ENCODE results near the gene BUB3. TPM values are rescaled to one million over a fixed set of nuclear protein-coding genes. Genes with fewer than 3 reads are reported as not detected.

BUB3 gene
- polyA plus RNA-seq, 3 donors from 2014 or later, result 203 to 348 (median 203) TPM

DNA sequence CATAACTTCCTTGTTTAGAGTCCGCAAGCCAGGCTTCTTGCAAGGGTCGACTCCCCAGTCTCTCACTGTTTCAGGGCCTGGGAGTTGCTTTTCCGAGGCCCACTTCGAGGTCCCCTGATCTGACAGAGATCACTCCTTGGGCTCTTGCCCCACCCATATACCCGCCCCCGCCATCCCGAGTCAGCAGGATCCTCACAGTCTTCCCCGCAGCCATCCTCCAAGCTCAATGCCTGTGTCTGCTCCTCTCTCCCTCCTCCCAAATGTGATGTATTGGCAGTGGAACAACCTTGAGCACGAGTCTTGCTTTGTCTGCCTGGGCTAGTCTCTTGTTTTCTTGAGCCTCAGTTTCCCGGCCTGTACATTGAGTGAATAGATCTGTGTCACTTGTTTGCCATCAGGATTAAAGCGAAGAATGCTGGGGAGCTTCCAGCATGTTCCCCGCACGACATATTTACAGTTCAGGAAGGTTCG is 8.6 kb upstream of the BUB3 start:
- peaks cover 43 to 61% (median 55%) of the 10 kb centered on the region in 3 donors for H3K27me3 Mint-ChIP-seq (ENCODE audit: low read depth in 3 of 3)
- peaks cover 0 to 7% (median 0%) of the 10 kb centered on the region in 3 donors for H3K36me3 Mint-ChIP-seq
- no peak overlapping the region for H3K4me3 Mint-ChIP-seq
- no peak overlapping the region for H3K27ac Mint-ChIP-seq
- no peaks in the 10 kb centered on the region for H3K9me3 Mint-ChIP-seq
- DNase-seq, result no peak
- peaks cover 17 to 29% of the 10 kb centered on the region in 2 donors for H3K4me1 Mint-ChIP-seq

- Mint-ChIP-seq H3K9me3 (no peaks in the 10 kb centered on the region), H3K27me3 (ENCODE audit: low read depth in 3 of 3) (peaks cover 46 to 61% (median 52%) of the 10 kb centered on the region in 3 donors), H3K4me3 (peak overlapping the region in 3 of 5 donors; percentile 7 to 59 (median 38)), H3K36me3 (peaks cover 0 to 7% (median 0%) of the 10 kb centered on the region in 3 donors), H3K27ac (no peak overlapping the region), H3K4me1 (peaks cover 22 to 32% of the 10 kb centered on the region in 2 donors)
- no peak for DNase-seq
These were observed 7.9 kb upstream of the BUB3 start for GRCh38 chr10:123146013-123146893.

GRCh38 chr10:123146894-123147634 is 7.1 kb upstream of the BUB3 start:
- peaks cover 25 to 32% of the 10 kb centered on the region in 2 donors for H3K4me1 Mint-ChIP-seq
- H3K27me3 Mint-ChIP-seq (ENCODE audit: low read depth in 3 of 3), result peaks cover 46 to 61% (median 50%) of the 10 kb centered on the region in 3 donors

GRCh38 chr10:123147635-123148413 is 6.4 kb upstream of the BUB3 start, which contains the start of gene HMX2:
Gene HMX2, plus strand, starts transcription at chr10:123148136. Its CDS starts 243 bp downstream, at chr10:123148379.
- Mint-ChIP-seq H3K27ac (peak within 1 kb of the TSS in 1 of 6 donors; percentile 61), H3K9me3 (no peaks in the 10 kb centered on the region), H3K4me3 (peak within 1 kb of the TSS; percentile 38 to 65 (median 54)), H3K4me1 (peaks cover 25 to 32% of the 10 kb centered on the region in 2 donors), H3K27me3 (ENCODE audit: low read depth in 3 of 3) (peaks cover 45 to 66% (median 54%) of the 10 kb centered on the region in 3 donors), H3K36me3 (peaks cover 0 to 7% (median 0%) of the 10 kb centered on the region in 3 donors)
- DNase-seq, result no peak

More at GRCh38 chr10:123146894-123147634, 7.1 kb upstream of the BUB3 start:
- Mint-ChIP-seq H3K27ac (no peak overlapping the region), H3K9me3 (no peaks in the 10 kb centered on the region), H3K4me3 (peak overlapping the region in 3 of 5 donors; percentile 38 to 60 (median 59)), H3K36me3 (peaks cover 0 to 7% (median 0%) of the 10 kb centered on the region in 3 donors)
- DNase-seq, result no peak

GRCh38 chr10:123148414-123149161 is 5.6 kb upstream of the BUB3 start:
- peak overlapping the region in 1 of 6 donors; percentile 61 for H3K27ac Mint-ChIP-seq
- H3K4me3 Mint-ChIP-seq, result peak overlapping the region; percentile 38 to 65 (median 47)
- H3K27me3 Mint-ChIP-seq (ENCODE audit: low read depth in 3 of 3), result peaks cover 43 to 63% (median 54%) of the 10 kb centered on the region in 3 donors
- peaks cover 26 to 36% of the 10 kb centered on the region in 2 donors for H3K4me1 Mint-ChIP-seq
- peaks cover 0 to 7% (median 0%) of the 10 kb centered on the region in 3 donors for H3K36me3 Mint-ChIP-seq
- H3K9me3 Mint-ChIP-seq, result no peaks in the 10 kb centered on the region
- no peak for DNase-seq

- peaks cover 31 to 42% of the 10 kb centered on the region in 2 donors for H3K4me1 Mint-ChIP-seq
- peaks cover 0 to 7% (median 0%) of the 10 kb centered on the region in 3 donors for H3K36me3 Mint-ChIP-seq
- H3K27me3 Mint-ChIP-seq (ENCODE audit: low read depth in 3 of 3), result peaks cover 41 to 63% (median 57%) of the 10 kb centered on the region in 3 donors
- peak overlapping the region in 1 of 6 donors; percentile 61 for H3K27ac Mint-ChIP-seq
- no peak for DNase-seq
- H3K4me3 Mint-ChIP-seq, result peak overlapping the region; percentile 38 to 65 (median 47)
- no peaks in the 10 kb centered on the region for H3K9me3 Mint-ChIP-seq
These were observed 5.0 kb upstream of the BUB3 start for GRCh38 chr10:123149162-123149567.

DNA sequence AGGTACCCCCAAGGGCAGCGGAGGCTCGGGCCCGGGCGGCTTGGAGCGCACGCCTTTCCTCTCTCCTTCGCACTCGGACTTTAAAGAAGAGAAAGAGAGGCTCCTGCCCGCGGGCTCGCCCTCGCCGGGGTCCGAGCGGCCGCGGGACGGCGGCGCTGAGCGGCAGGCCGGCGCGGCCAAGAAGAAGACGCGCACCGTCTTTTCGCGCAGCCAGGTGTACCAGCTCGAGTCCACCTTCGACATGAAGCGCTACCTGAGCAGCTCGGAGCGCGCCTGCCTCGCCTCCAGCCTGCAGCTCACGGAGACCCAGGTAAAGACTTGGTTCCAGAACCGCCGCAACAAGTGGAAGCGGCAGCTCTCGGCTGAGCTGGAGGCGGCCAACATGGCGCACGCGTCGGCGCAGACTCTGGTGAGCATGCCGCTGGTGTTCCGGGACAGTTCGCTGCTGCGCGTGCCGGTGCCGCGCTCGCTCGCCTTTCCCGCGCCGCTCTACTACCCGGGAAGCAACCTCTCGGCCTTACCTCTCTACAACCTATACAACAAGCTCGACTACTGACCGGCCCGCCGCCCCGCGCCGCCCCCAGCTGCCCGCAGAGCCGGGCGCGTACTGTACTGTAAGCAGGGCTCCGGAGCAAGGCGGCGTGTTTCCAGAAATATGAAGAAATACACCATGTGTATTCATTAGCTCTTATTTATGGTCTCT is 4.5 kb upstream of the BUB3 start:
- no peak for DNase-seq
- H3K27me3 Mint-ChIP-seq (ENCODE audit: low read depth in 3 of 3), result peaks cover 37 to 60% (median 54%) of the 10 kb centered on the region in 3 donors
- no peak overlapping the region for H3K27ac Mint-ChIP-seq
- peaks cover 0 to 7% (median 0%) of the 10 kb centered on the region in 3 donors for H3K36me3 Mint-ChIP-seq
- H3K4me1 Mint-ChIP-seq, result peaks cover 33 to 44% of the 10 kb centered on the region in 2 donors
- H3K4me3 Mint-ChIP-seq, result peak overlapping the region; percentile 36 to 57 (median 49)
- H3K9me3 Mint-ChIP-seq, result no peaks in the 10 kb centered on the region

DNA sequence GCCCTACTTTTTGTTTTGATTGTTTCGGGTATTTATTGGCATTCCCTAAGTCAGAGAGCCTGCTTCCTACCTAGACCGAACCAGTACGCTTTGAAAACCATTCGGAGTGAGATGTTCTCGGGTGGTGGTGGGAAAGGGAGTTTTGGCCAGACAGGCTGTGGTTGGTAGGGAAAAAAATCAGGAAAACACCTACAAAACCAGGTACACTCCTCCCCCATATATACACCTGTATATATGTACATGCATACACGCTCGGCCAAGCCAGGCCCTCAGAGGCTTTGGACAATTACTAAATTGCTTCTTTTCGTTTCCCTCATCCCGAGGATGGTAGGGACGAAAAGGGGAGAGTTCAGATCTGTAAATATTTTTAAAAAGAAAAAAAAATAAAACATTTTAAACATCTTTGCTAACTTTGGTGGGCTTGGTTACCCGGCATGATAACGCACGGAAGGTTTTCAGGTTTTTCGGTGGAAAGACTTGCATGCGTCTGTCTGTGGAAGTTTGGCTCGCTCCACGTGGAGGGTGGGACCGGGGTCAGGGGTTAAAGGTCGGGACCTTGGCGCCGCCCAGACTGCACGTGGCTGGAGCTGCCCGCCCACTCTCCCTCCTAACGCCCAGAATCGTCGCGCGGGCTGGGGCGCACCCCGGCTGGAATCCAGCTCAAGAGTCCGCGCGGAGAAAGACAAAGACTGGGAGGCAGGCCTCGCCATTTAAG is 3.8 kb upstream of the BUB3 start:
- Mint-ChIP-seq H3K4me3 (peak overlapping the region; percentile 33 to 57 (median 49)), H3K27me3 (ENCODE audit: low read depth in 3 of 3) (peaks cover 32 to 56% (median 47%) of the 10 kb centered on the region in 3 donors), H3K9me3 (no peaks in the 10 kb centered on the region), H3K36me3 (peaks cover 0 to 7% (median 0%) of the 10 kb centered on the region in 3 donors), H3K4me1 (peaks cover 39 to 50% of the 10 kb centered on the region in 2 donors), H3K27ac (no peak overlapping the region)
- DNase-seq, result no peak

DNA sequence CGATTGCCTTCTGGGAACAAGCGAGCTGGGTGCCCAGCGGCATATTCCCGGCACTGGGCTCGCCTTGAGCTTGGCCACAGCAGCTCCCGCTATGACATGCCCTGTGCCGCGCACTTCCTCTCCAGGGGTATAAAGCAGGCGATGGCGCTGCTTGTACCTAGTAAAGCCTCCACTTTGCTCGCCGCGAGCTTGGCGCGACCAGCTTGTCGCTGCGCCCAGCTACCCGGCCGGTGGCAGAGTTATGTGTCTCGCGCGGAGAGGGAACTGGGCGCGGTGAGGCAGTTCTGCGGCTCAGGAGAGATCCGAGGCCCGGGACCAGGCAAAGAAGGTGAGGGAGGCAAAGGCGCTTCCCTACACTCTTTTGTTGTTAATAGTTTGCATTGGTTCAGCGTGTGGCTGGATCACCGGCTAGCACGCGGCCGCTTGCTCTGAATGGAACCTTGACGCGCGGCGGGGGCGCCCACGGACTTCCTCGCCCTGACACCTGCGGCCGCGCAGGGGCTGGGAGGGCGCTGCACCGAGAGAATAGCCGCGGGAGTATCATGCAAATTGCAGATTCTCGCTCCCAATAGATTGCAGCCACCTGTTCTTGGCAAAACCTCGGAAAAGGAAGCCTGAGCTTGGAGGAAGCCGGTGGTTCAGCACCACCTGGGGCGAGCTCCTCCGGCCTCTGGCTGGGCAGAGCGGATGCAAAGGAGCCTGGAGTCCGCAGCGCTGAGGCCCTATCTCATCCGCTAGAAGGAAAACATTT is 3.0 kb upstream of the BUB3 start:
- Mint-ChIP-seq H3K27me3 (ENCODE audit: low read depth in 3 of 3) (peaks cover 32 to 49% (median 43%) of the 10 kb centered on the region in 3 donors), H3K9me3 (no peaks in the 10 kb centered on the region), H3K4me1 (peaks cover 45 to 58% of the 10 kb centered on the region in 2 donors), H3K36me3 (peaks cover 2 to 9% (median 2%) of the 10 kb centered on the region in 3 donors), H3K4me3 (peak overlapping the region in 1 of 5 donors; percentile 44), H3K27ac (no peak overlapping the region)
- DNase-seq, result no peak

GRCh38 chr10:123151737-123152135 is 2.5 kb upstream of the BUB3 start:
- Mint-ChIP-seq H3K36me3 (peaks cover 5 to 12% (median 8%) of the 10 kb centered on the region in 3 donors), H3K27ac (no peak overlapping the region), H3K27me3 (ENCODE audit: low read depth in 3 of 3) (peaks cover 31 to 49% (median 42%) of the 10 kb centered on the region in 3 donors), H3K4me1 (peaks cover 48 to 62% of the 10 kb centered on the region in 2 donors), H3K4me3 (peak overlapping the region in 1 of 5 donors; percentile 44), H3K9me3 (no peaks in the 10 kb centered on the region)
- no peak for DNase-seq
